Activated CD4-positive, alpha-beta T cell treated with anti-CD3 and anti-CD28 coated beads, Interleukin-2, amount 50 U/mL, for 48 hours (primary cell): ENCODE measurements around the gene MYO1D.
"Not testable (repeated sequence)": the region's sequence is repeated elsewhere in the genome, so short reads cannot be mapped to it uniquely, and the experiment has no call there.

ENCODE experiments used
- DNase-seq, 2 experiments: peaks; one replicate each; pipeline ENCODE4 v3.0.0-alpha.2; 2020

Gene MYO1D

DNA sequence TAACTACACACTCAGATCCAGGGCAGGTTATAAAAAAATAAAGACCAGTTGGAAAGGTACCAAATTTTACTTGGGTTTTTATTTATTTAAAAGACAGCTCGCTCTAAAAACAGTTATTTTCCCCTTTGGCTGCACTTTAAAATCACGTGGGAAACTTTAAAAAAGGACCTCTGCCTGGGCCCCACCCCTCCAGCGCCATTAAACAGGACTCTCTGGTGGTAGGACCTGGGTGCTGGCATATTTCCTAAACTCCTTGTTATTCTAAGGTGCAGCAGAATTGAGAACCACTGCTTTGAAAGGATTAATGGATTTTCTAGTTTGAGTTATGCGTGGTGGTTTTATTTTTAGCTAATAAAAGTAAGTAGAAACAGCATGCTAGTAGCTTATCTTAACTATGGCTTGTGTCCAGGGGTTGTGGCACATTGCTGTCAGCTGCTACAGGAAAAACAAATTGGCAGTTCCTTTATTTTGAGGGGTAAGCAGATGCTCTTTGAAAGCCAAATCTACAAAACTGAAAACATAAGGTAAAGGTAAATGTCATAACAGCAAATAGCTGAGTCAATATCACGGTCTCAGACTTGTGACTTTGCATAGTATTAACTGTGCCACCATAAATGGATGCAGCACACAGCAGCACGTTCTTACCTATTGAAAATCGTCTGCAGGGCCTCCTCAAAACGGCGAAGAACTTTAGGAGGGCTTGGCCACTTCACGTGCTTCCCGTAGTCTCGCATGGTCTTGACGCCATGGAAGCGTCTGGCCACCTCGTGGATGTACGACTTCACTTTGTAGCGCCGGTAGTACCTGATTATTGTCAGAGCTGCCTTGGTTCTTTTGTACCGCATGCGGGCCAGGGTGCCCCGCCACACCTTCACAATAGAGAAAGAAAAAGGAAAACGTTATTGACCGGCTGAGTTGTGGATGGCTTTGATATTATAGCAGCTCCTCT, 218.2 kb downstream of the MYO1D start:
- no peak for DNase-seq

DNA sequence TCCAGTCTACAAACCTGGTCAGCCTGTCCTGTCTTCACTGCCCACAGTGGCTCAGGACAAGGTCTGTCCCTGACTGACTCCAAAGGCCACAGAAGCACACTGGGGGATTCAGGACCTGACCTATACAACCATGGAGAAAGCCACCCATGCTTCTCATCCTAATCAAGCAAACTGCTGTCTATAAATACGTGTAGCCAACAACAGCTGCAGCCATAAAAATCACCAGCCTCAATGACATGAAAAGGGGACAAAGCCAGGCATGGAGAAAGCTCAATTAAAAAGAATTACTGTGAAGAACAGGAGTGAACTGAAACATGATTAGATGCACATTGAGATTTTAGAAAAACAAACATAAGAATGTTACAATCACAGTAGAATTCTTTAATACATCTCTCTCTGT, 220.0 kb downstream of the MYO1D start:
- no peak for DNase-seq

- no peak for DNase-seq
These were observed 222.6 kb downstream of the MYO1D start for GRCh38 chr17:32654324-32654723.

DNA sequence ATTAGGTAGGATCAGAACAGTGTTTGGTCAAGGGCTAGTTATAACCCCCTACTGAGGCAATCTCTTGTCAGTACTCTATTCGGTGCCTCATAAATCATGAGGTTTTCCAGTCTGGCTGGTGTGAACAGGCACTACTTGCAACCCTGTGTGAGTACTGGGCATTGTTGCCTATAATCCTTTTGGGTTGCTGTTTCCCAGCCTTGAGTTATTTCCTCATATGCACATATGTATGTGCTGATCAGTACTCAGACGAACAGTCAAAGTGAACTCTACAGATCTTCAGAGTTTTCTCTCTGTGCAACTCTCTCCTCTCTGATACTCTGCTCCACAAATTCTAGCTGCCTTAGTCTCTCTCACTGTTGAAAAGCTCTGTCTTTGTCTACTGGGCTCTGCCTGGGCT, 225.8 kb downstream of the MYO1D start:
- no peak for DNase-seq

- no peak for DNase-seq
These were observed 228.5 kb downstream of the MYO1D start for GRCh38 chr17:32648450-32648849.

GRCh38 chr17:32646941-32647340, 230.0 kb downstream of the MYO1D start:
- DNase-seq: no peak

- DNase-seq: not testable (repeated sequence)
These were observed 235.4 kb downstream of the MYO1D start for GRCh38 chr17:32641514-32641913.

DNA sequence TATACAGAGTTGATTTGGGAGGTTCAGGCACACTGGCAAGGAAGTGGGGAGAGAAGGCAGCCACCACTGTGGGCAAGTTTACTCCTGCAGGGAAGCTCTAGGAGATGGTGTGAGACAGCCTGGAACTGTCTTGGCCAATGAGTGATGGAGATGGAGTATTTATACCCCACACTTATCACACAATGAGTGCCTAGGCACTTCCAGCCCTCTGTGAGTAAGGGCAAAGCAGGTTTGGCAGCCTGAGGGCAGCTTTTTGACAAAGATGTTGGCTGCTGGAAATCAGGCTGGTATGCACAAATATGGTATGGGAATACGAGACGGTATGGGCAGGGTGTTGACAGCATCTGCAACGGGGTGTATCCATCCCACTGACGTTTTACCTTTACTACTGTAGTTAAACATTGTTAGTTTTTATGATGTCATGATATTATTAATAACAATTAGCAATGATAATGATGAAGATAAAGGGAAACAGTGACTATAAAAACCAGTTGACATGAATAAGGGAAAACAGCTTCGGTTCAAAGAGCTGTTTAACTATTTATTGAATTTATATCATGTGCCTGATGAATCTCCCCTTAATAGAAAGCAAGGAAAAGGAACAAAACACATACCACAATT, 240.2 kb downstream of the MYO1D start:
- DNase-seq: no peak

DNA sequence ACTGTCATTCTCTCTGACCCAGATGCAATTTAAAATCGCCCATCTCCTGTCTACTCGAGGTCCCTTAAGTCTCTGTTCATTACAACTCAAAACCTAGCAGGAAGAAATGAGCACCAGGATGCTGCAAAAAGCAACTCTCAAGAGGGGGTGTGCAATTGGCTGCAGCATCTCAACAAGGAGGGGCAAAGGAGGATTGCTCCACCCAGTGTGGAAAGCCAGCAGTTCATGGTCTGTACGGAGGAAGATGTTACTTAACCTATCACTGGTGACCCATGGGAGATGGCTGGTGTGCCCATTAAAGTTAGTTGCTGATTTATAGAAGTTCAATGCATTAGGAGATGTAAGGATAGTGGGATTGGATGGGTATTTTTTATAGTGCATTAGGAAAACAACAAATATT, 242.8 kb downstream of the MYO1D start:
- no peak for DNase-seq

DNA sequence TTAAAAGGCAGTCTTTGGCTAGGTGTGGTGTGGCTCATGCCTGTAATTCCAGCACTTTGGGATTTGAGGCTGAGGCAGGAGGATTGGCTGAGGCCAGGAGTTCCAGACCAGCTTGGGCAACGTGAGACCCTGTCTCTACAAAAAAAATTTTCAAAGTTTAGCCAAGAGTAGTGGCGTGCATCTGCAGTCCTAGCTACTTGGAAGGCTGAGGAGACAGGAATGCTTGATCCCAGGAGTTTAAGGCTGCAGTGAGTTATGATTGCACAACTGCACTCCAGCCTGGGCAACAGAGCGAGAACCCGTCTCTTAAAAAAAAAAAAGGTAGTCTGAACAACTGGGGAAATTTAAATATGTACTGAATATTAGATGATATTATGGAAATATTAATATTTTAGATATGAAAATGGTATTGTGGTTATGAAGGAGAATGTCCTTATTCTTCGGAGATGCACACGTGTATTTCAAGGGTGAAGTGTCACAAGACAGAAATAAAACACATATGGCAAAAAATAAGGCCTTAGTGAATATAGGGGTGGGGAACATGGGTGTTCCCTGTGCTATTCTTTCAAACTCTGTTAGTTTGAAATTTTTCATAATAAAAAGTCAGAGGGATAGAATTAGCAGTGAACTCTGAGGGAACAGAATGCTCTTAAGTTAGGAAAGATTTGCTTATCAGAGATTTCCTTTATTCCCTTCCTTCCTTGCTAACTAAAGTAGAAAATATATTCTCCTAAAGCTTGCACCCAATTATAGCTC, 245.4 kb downstream of the MYO1D start:
- DNase-seq: no peak

GRCh38 chr17:32629563-32630190, 247.2 kb downstream of the MYO1D start:
- DNase-seq: no peak

GRCh38 chr17:32628271-32629044, 248.5 kb downstream of the MYO1D start:
- no peak for DNase-seq

DNA sequence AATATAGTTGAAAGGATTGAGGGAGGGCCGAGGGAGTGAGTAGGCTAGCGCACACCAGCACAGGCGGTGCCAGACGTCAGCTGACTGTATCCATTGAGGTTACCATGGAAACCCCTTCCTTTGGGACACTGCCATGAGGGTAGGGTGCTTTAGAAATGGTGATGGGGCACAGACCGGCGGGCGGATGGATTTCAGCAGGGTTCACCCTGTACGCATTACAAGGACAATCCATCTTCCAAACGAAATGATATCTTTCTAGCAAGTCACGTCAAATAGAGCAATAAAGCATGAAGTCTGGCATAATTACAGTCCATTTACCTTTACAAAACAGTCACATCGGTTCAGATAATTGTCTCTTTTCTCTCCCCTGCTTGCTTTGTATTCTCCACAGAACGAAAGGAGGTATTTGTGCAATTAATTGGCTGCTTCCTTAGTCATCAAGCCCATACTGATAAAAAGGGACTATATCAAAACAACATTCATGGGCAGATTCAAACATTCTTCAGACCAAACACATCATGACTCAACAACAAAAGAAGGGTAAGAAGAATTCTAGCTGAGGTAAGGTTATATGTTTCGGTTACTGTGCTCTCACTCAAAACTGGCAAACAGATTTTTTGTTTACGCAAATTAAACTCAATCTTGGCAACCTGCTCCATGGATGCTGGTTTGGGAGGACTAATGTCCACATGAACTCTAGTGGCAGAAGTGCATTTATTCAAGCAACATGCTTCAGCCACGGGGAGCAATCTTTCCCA, 249.5 kb downstream of the MYO1D start:
- DNase-seq: no peak

- DNase-seq: no peak
These were observed 250.5 kb downstream of the MYO1D start for GRCh38 chr17:32626379-32626791.

DNA sequence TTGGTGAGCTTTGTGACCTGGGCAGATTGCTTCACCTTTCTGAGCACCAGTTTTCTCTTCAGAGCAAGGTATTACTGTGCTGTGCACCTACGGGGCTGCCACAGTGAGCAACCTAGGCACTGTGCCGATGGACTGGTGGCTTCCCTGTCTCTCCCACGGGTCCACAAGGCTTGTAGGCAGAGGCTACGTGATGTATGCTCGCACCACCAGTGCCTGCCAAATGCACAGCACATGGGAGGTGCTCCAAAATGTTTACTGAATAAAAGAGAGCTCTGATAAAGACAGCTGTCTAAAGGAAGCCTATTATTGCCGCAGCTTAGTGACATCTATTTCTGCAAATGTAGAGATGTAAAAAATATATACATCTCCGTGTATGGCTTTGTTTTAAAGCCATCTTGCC, 251.0 kb downstream of the MYO1D start:
- DNase-seq: no peak

DNA sequence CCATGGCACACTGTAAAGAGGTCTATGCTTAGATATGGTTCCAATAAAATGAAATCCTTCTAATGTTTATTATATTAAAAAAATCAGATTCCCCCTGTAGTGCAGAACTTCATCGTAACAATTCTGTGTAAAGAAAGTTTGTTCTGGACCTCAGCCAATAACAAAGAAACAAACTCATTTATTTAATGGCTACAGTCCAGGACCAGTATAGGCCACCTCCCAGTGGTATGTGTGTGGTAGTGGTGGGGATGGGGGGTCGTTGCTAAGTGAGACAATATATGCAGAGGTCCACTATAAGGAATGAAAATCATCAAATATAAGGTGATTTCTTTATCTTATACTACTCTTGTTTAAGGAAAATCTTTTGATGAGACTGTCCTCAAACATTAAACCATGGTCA, 253.7 kb downstream of the MYO1D start:
- no peak for DNase-seq

GRCh38 chr17:32622540-32622939, 254.4 kb downstream of the MYO1D start:
- no peak for DNase-seq

GRCh38 chr17:32621612-32622312, 255.2 kb downstream of the MYO1D start:
- DNase-seq: no peak

DNA sequence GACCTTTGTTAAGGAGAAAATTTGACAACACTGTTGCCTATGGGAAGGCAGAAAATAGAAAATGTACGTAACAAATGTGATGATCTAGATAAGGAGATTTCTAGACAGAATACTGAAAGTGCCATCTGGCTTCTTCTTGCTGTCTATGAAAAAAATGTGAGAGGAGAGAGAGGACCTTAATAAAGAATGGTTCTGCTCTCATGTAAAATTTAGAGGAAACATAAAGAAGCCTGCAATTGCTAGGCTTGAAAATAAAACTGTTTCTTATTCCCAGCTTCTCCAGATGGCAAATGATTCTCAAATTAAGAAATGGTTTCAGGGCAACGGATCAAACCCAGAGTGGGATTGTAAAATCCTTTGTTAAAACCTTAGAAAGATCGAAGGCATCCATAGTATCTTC, 261.6 kb downstream of the MYO1D start:
- DNase-seq: no peak

DNA sequence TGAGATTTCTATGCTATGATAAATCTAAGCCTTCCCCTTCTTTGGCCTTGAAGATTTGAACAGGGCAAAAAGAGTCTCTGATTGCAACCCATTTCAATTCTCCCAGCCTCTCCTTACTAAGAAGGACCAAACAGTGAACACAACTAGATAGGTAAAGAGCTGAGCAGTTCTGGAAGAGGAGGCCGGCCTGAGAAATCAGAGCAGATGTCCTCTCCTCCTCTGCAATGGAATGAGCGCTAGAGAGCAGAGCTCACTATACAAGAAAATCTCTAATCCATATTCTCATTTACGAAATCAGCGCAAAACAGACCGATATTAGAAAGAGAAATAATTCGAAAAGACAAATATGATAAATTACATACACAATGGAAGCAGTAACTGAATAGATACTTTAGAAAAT, 266.0 kb downstream of the MYO1D start:
- DNase-seq: no peak
